Psoas muscle (tissue), 8 donors: ENCODE measurements around the gene CAMK1D. TPM values are rescaled to one million over a fixed set of nuclear protein-coding genes. Genes with fewer than 3 reads are reported as not detected.

Experiments used
- ATAC-seq, 4 donors: fragments of 200-7000 bp; cut with Tn5 transposase; one replicate each; pipeline ENCODE4 v1.9.1; 2020; ENCODE audit warnings: moderate library complexity in 3 of 4, mild to moderate bottlenecking in 2 of 4
- DNase-seq, 2 donors: peaks; one replicate each; pipeline ENCODE4 v3.0.0-alpha.2; 2020
- H3K27ac ChIP-seq: fragments of 200-600 bp; one replicate; pipeline ENCODE4 v1.8.0; 2022
- H3K27me3 ChIP-seq, 3 donors: fragments of 200-600 bp in 1 of 3; one replicate each; pipeline versions ENCODE4 v1.6.1 to v1.8.0; 2013 to 2022; ENCODE audit warnings: low read length in 2 of 3, mild to moderate bottlenecking in 2 of 3, moderate library complexity in 1 of 3; ENCODE audit not compliant: insufficient read depth in 3 of 3
- H3K36me3 ChIP-seq, 2 donors: fragments of 200-600 bp in 1 of 2; one replicate each; pipeline versions ENCODE4 v1.6.1 to v1.8.0; 2013 to 2022; ENCODE audit warnings: low read depth in 1 of 2, mild to moderate bottlenecking in 1 of 2, moderate library complexity in 1 of 2; ENCODE audit not compliant: insufficient read depth in 1 of 2
- H3K4me1 ChIP-seq: fragments of 200-600 bp; one replicate; pipeline ENCODE4 v1.8.0; 2022
- H3K4me3 ChIP-seq: fragments of 200-600 bp; one replicate; pipeline ENCODE4 v1.8.0; 2022; ENCODE audit warnings: mild to moderate bottlenecking
- H3K9me3 ChIP-seq: fragments of 200-600 bp; one replicate; pipeline ENCODE4 v1.8.0; 2022
- WGBS, 3 donors: extraction: QIAGEN DNeasy Blood & Tissue Kit; methylation state at CpG; one replicate each; pipeline versions ENCODE4 v1.1.6 to v1.1.7; 2013; 5-methylcytosine and 5-hydroxymethylcytosine counted together
- intact Hi-C, 2 donors: fragments of 100-400 bp; cut with DNase I; formaldehyde crosslinking; loops; one replicate each; pipeline versions ENCODE4 v1.11.0 to v1.14.2; 2022
- polyA plus RNA-seq, 3 donors: library from polyadenylated mRNA; stranded (reverse); fragments of 200-250 nt; gene quantifications; one replicate each; pipeline ENCODE4 v1.2.3, GENCODE V29; 2013
- total RNA-seq, 4 donors: library from RNA; stranded (reverse); fragmentation: NEBNext Ultra II Directional in 2 of 4; extraction: Animal tissue kit (Norgen Biotek cat#: 25700) in 2 of 4; gene quantifications; one replicate each; pipeline versions ENCODE4 v1.2.1 to v1.2.4, GENCODE V29; 2021 to 2023
- TF ChIP-seq, protein P1 (sequence below): fragments of 200-600 bp; IDR thresholded peaks from one replicate; pipeline ENCODE4 v1.8.0; 2022; ENCODE audit warnings: antibody characterized with exemption
- donor health status: healthy with polysubstance abuse.
- donor health status: DM: no; HTN: no; CAD: no; lungs with moderate emphysema.
- donor health status: Bipolar disorder and iron deficiency.
- donor health status: healthy.
- donor health status: DM: yes; HTN: yes; CAD: no.
- donor health status: DM: no; HTN: no; CAD: no.
- donor health status: DM: no; HTN: no; CAD: no.
- donor health status: DM: yes; HTN: yes; CAD: no.

The CAMK1D gene
- total and polyA plus RNA-seq, 7 donors = 0.39 to 1.8 (median 0.53) TPM

DNA sequence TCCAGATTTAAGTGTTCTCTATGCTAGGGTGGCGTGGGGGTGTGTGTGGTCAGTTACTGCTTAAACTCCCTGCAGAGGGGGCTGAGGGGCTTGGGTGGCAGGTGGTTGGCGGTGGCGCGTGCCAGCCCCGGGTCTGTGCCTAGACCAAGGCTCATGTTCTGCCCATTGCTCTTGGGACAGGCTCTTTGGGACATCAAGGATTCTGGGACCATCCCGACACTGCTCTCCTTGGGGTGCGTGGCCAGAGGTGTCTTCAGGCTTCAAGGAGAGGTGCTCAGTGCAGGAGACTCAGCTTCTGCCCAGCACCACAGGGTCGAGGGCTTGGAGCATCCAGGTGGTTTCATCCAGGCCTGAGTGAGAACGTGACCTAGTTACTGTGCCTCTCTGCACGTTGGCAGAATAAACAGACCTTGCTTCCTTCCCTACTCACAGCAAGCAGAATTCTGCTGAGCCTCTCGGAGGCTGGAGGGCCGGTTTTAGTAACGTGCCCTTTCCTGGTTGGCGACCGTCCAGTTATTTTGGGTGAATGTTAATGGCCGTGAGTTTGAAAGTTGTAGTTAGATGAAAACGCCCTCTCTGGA, 39.9 kb downstream of the CAMK1D start:
- H3K27ac ChIP-seq = no peak overlapping the region
- H3K27me3 ChIP-seq = peaks cover 0 to 4% (median 0%) of the 10 kb centered on the region in 3 donors
- H3K4me3 ChIP-seq = no peak overlapping the region
- 50 to 63% (median 51%) methylated on average over 17 of the region's 17 CpGs for WGBS, 3 donors
- DNase-seq = no peak
- no peak for ATAC-seq
- peaks cover 5% of the 10 kb centered on the region for H3K9me3 ChIP-seq
- no peaks in the 10 kb centered on the region for H3K4me1 ChIP-seq
- TF ChIP-seq, protein P1, sequence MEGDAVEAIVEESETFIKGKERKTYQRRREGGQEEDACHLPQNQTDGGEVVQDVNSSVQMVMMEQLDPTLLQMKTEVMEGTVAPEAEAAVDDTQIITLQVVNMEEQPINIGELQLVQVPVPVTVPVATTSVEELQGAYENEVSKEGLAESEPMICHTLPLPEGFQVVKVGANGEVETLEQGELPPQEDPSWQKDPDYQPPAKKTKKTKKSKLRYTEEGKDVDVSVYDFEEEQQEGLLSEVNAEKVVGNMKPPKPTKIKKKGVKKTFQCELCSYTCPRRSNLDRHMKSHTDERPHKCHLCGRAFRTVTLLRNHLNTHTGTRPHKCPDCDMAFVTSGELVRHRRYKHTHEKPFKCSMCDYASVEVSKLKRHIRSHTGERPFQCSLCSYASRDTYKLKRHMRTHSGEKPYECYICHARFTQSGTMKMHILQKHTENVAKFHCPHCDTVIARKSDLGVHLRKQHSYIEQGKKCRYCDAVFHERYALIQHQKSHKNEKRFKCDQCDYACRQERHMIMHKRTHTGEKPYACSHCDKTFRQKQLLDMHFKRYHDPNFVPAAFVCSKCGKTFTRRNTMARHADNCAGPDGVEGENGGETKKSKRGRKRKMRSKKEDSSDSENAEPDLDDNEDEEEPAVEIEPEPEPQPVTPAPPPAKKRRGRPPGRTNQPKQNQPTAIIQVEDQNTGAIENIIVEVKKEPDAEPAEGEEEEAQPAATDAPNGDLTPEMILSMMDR = no peak
- no peaks in the 10 kb centered on the region for H3K36me3 ChIP-seq
- intact Hi-C loops = no loop called here

- DNase-seq (peak in 1 of 2 donors; percentile 37), ATAC-seq (peak in 1 of 4 donors; percentile 56)
- TF ChIP-seq, protein P1 = no peak
- intact Hi-C loops = no loop called here
- 40 to 52% (median 44%) methylated on average over 7 of the region's 7 CpGs for WGBS, 3 donors
- Histone ChIP-seq H3K27ac (no peak overlapping the region), H3K36me3 (no peaks in the 10 kb centered on the region), H3K4me1 (no peaks in the 10 kb centered on the region), H3K9me3 (no peaks in the 10 kb centered on the region), H3K27me3 (peaks cover 0 to 4% (median 0%) of the 10 kb centered on the region in 3 donors), H3K4me3 (no peak overlapping the region)
Observed at GRCh38 chr10:12390733-12391132, 41.4 kb downstream of the CAMK1D start.

DNA sequence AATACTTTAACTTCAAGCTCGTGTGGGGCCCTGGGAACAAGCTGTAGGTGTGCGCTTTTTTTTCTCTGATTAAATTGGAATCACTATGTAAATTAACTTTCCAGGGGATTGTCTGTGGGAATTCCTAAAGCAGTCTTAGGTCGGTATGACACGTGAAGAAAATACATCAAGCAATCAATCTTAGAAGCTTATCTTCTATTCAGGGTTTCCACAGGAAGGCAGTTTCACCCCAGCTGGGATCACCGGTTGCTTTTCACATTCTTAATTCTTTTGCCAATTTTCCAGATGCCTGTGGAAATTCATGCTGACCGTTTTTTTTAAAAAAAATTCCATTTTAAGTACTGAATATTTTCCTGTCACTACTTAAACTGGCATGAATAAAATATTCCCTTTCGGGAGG, 41.9 kb downstream of the CAMK1D start:
- Histone ChIP-seq H3K9me3 (no peaks in the 10 kb centered on the region), H3K4me3 (no peak overlapping the region), H3K4me1 (no peaks in the 10 kb centered on the region), H3K36me3 (no peaks in the 10 kb centered on the region), H3K27ac (no peak overlapping the region), H3K27me3 (peaks cover 0 to 4% (median 0%) of the 10 kb centered on the region in 3 donors)
- intact Hi-C loops = no loop called here
- WGBS, 3 donors = 14 to 18% (median 17%) methylated on average over 7 of the region's 7 CpGs
- ATAC-seq (no peak), DNase-seq (no peak)
- TF ChIP-seq, protein P1 = no peak

DNA sequence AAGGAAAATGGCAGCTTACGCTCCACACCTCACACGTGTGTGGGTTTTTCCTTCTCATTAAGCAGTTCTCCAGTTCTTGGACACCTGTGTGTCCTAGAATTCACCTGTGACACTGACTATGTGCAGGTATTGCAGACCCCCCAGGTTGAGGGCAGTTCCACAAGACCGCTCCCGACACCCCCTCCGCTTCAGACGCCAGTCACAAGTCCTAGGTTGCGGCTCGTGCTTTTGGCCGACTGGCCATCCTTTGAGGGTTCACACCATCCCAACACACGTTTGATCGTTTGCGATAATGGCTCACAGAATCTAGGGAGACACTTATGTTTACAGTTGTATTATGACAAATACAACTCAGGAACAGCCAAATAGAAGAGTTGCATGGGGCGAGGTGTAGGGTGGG, 44.5 kb downstream of the CAMK1D start:
- no peak for DNase-seq
- Histone ChIP-seq H3K4me1 (no peaks in the 10 kb centered on the region), H3K36me3 (no peaks in the 10 kb centered on the region), H3K9me3 (no peaks in the 10 kb centered on the region), H3K27ac (no peak overlapping the region), H3K27me3 (peaks cover 0 to 4% (median 0%) of the 10 kb centered on the region in 3 donors), H3K4me3 (no peak overlapping the region)
- no peak for ATAC-seq
- whole genome bisulfite sequencing, 3 donors = 95 to 97% (median 96%) methylated on average over 13 of the region's 13 CpGs
- TF ChIP-seq, protein P1 = no peak
- intact Hi-C loops = no loop called here
